Measurements from ENCODE around the gene HECTD1.
"Not testable (repeated sequence)": the region's sequence is repeated elsewhere in the genome, so short reads cannot be mapped to it uniquely, and the experiment has no call there.

Gene HECTD1

GRCh38 chr14:31207755-31208545 lies at the start of gene HECTD1:
HECTD1 (minus strand) TSS chr14:31207793; CDS start chr14:31205936, 1,857 bp downstream.
- DNase-seq: peak; percentile 67 to 83 (median 73)

- DNase-seq: no peak
Observed at GRCh38 chr14:31257244-31257553, 49.6 kb upstream of the HECTD1 start.

- no peak for DNase-seq
Observed at GRCh38 chr14:31256534-31257243, 49.1 kb upstream of the HECTD1 start.

GRCh38 chr14:31255918-31256317 lies 48.3 kb upstream of the HECTD1 start:
- not testable (repeated sequence) for DNase-seq

- DNase-seq: no peak
Observed at GRCh38 chr14:31255286-31255685, 47.7 kb upstream of the HECTD1 start.

- DNase-seq: no peak
Observed at GRCh38 chr14:31253746-31254471, 46.3 kb upstream of the HECTD1 start.

GRCh38 chr14:31252865-31253264 lies 45.3 kb upstream of the HECTD1 start:
- DNase-seq: no peak

- DNase-seq: no peak
Observed at GRCh38 chr14:31251028-31251958, 43.7 kb upstream of the HECTD1 start.

- no peak for DNase-seq
Observed at GRCh38 chr14:31244626-31245025, 37.0 kb upstream of the HECTD1 start.

- no peak for DNase-seq
Observed at GRCh38 chr14:31243860-31244259, 36.3 kb upstream of the HECTD1 start.

- DNase-seq: not testable (repeated sequence)
Observed at GRCh38 chr14:31242161-31242940, 34.8 kb upstream of the HECTD1 start.

- no peak for DNase-seq
Observed at GRCh38 chr14:31241450-31242114, 34.0 kb upstream of the HECTD1 start.

- no peak for DNase-seq
Observed at GRCh38 chr14:31239741-31240140, 32.1 kb upstream of the HECTD1 start.

GRCh38 chr14:31235462-31235861 lies 27.9 kb upstream of the HECTD1 start:
- no peak for DNase-seq

GRCh38 chr14:31232081-31232480 lies 24.5 kb upstream of the HECTD1 start:
- no peak for DNase-seq

- not testable (repeated sequence) for DNase-seq
Observed at GRCh38 chr14:31231272-31231671, 23.7 kb upstream of the HECTD1 start.

- no peak for DNase-seq
Observed at GRCh38 chr14:31230573-31230958, 23.0 kb upstream of the HECTD1 start.

GRCh38 chr14:31229638-31230572 lies 22.3 kb upstream of the HECTD1 start:
- no peak for DNase-seq

- DNase-seq: no peak
Observed at GRCh38 chr14:31229009-31229408, 21.4 kb upstream of the HECTD1 start.

GRCh38 chr14:31228533-31228932 lies 20.9 kb upstream of the HECTD1 start:
- DNase-seq: no peak

All from activated naive CD4-positive, alpha-beta T cell (primary cell).